ENCODE results near the gene RALB.

The RALB gene, protein sequence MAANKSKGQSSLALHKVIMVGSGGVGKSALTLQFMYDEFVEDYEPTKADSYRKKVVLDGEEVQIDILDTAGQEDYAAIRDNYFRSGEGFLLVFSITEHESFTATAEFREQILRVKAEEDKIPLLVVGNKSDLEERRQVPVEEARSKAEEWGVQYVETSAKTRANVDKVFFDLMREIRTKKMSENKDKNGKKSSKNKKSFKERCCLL

GRCh38 chr2:120252225-120253020, at the start of gene RALB:
Gene RALB (plus strand): TSS chr2:120252852. CDS start chr2:120278665, 25,813 bp downstream.
- peak; percentile 99 for DNase-seq

DNA sequence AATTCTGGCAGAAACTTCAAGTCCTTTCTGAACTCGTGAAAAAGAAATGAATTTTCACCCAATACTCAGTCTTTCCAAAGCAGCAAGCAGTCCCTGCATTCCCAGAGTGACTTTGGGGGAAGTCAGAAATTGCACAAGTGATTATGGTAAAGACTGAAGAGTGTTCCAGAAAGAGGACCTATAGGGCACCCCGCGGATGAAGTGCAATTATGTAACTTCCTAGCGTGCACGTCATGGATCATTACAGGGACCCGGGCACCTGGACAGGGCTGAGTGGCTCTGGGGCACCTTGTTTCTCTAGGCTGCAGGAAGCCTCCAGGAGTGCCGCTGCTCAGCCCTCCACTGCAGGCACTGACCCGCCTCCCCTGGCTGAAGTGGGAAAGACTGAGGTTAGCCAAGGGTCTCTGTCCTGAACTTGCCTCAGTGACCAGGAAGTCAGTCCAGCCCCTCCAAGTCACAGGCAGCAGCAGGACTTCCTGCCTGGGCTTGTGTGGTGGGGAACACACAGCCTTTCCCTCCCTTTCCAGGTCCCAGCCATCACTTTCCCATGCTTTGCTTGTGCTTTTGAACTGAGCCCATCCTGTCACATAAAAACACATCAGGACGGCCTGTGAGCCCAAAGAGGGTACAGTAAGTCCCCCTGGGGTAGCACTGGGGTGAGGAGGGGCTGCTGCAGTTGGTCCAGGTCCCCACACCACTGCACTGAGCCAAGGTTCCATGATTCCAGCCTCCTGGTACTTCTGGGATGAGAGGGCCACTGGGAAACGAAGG, 49.2 kb upstream of the RALB start:
- no peak for DNase-seq

- DNase-seq: no peak
These were observed 48.6 kb upstream of the RALB start for GRCh38 chr2:120204022-120204405.

- no peak for DNase-seq
These were observed 48.2 kb upstream of the RALB start for GRCh38 chr2:120204417-120204816.

- DNase-seq: no peak
These were observed 47.5 kb upstream of the RALB start for GRCh38 chr2:120204945-120205670.

- peak; percentile 75 for DNase-seq
These were observed 46.5 kb upstream of the RALB start for GRCh38 chr2:120206022-120206581.

- DNase-seq: no peak
These were observed 44.0 kb upstream of the RALB start for GRCh38 chr2:120208381-120209353.

DNA sequence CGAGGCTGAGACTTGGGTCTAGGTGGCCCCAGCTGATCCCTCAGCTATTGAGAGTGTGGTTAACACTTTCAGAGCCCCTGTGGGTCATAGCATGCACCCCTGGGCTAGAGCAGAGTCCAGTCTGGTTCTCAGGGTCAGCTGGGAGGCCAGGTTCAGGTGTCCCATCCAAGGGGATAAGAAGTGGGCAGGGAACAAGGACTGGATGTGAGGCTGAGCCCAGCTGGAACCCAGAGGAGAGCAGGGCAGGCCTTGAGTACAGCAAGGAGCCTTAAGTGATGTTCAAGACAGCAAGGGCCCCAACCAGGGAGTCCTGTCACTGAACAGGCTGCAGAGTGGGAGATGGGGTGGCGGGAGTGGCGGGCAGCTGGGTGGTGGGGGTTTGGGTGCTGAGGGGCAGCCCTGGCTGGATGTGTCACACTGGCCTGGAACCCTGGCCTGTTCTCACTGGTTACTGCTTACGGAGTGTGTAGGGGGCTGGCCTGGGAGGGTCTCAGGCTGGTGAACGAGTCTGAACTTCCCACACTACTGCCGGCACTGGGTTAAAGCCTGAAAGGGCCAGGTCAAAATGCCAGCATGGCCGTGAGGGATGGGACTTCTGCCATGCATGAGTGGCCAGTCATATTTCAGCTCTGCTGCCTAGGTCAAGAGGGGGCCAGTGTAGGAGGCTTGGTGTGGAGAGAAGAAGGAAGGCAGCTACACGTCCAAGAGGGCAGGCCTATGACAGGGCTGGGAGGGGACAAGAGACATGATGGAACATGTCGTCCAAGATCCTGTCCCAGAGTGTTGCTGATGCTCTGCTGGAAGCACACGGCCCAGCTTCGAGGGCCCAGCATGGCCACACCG, 43.0 kb upstream of the RALB start:
- DNase-seq: no peak

- no peak for DNase-seq
These were observed 42.4 kb upstream of the RALB start for GRCh38 chr2:120210270-120210693.

DNA sequence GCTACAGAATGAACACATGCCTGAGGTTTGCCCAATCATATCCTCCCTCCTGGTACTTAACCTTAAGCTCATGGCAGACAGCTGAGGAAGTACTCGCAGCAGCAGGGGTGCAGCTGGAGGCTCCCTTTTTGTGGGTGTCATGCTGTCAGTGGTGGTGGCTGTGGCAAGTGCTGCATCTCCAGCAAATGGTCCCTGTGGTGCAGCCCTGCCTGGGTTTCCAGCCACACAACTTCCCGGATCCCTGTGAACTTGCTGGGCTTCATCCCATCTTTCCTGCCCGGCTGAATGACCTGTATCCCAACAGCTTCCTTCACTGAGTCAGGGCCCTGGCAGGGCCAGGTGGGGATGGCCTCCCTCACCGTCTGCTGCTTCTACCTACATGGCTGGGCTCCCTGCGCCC, 34.5 kb upstream of the RALB start:
- no peak for DNase-seq

GRCh38 chr2:120219291-120219690, 33.4 kb upstream of the RALB start:
- no peak for DNase-seq

- no peak for DNase-seq
These were observed 32.9 kb upstream of the RALB start for GRCh38 chr2:120219766-120220165.

GRCh38 chr2:120220756-120221155, 31.9 kb upstream of the RALB start:
- DNase-seq: no peak

GRCh38 chr2:120221616-120222015, 31.0 kb upstream of the RALB start:
- DNase-seq: peak; percentile 29

GRCh38 chr2:120222186-120223033, 30.2 kb upstream of the RALB start:
- no peak for DNase-seq

DNA sequence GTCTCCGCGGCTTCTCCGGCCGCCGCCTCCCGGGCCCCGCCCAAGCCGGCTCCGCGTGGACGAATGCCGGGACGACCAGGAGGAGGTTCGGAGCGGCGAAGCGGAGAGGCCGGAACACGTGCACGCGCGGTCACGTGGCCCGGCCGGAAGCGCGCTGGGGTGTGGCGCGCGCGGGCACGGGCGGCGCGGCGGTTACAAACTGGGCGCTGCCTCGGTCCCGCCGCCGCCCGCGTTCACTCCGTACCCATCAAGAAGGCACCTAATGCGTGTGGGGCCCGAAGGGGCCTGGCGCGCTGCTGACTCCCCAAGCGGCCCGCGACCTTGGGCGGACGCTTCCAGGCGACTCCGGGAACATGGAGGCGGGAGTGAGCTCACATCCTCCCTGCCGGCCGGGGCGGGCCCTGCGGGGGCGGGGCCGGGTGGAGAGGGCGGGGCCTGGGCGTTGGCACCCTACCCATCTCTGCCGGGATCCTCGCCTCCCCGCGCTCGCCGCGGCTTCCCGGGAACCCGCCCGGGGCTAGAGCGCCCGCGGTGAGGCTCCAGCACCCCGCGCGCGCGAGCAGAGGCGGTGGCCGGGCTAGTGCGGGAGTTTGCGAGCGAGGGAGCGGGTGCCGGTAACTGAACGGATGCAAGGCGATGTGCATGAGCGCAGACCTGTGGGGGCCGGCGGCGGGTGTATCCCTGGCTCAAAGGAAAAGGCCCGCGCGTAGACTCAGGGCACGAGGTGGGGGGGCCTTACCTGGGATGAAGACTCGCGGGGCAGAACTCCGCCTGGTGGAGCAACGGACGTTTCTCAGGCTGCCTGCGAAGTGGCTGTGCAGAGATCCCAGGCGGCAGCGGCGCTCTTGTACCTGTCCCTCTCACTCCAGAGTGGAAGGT, 29.4 kb upstream of the RALB start, which contains the start of gene TMEM185B:
Gene TMEM185B (minus strand): TSS at position 367 of the 879 bp plus-strand sequence. CDS start 424 bp downstream, outside the sequence.
- DNase-seq: peak; percentile 94

GRCh38 chr2:120224256-120224655, 28.4 kb upstream of the RALB start:
- DNase-seq: no peak

Data from activated CD4-positive, alpha-beta T cell treated with anti-CD3 and anti-CD28 coated beads for 48 hours (primary cell).